Keratinocyte (primary cell): ENCODE results near the gene FABP7. TPM values are rescaled to one million over a fixed set of nuclear protein-coding genes. Genes with fewer than 3 reads are reported as not detected.

Experiments used
- DNase-seq: peaks from one replicate; pipeline ENCODE4 v3.0.0-alpha.2; 2011; ENCODE audit warnings: low read depth, missing footprints, low spot score
- FAIRE-seq: peaks from 2 replicates; lab custom pipeline; 2011; peaks lifted over from hg19 to GRCh38; lab: Jason Lieb, UNC
- H2AFZ ChIP-seq: 2 replicates; pipeline ENCODE4 v1.6.0; 2012; ENCODE audit warnings: low read length, control low read depth, inconsistent platforms; ENCODE audit not compliant: control insufficient read depth
- H3K27ac ChIP-seq: 2 replicates; pipeline ENCODE4 v1.5.1; 2011; ENCODE audit warnings: low read length; ENCODE audit not compliant: control insufficient read depth, insufficient read depth
- H3K27me3 ChIP-seq: 3 replicates; pipeline ENCODE4 v1.6.0; 2011; ENCODE audit warnings: low read length; ENCODE audit not compliant: control insufficient read depth, insufficient read depth; ENCODE audit errors: extremely low read depth
- H3K36me3 ChIP-seq, 2 experiments: 2 replicates in 1 of 2; 3 replicates in 1 of 2; pipeline ENCODE4 v1.5.1; 2011; ENCODE audit warnings: low read length in 2 of 2, mild to moderate bottlenecking in 1 of 2; ENCODE audit not compliant: control insufficient read depth in 2 of 2, insufficient read depth in 2 of 2; ENCODE audit errors: extremely low read depth in 1 of 2
- H3K4me1 ChIP-seq: 3 replicates; pipeline ENCODE4 v1.5.1; 2011; ENCODE audit warnings: low read length; ENCODE audit not compliant: control insufficient read depth, insufficient read depth; ENCODE audit errors: extremely low read depth
- H3K4me2 ChIP-seq: 3 replicates; pipeline ENCODE4 v1.6.0; 2011; ENCODE audit warnings: low read depth, low read length; ENCODE audit not compliant: control insufficient read depth, insufficient read depth; ENCODE audit errors: extremely low read depth
- H3K4me3 ChIP-seq, 3 experiments: fragments of 200-600 bp in 1 of 3; sonication (generic) in 1 of 3; 2 replicates in 2 of 3; 3 replicates in 1 of 3; pipeline ENCODE4 v1.5.1; 2011 to 2016; ENCODE audit warnings: low read length in 3 of 3, mild to moderate bottlenecking in 3 of 3, control low read depth in 2 of 3, inconsistent platforms in 1 of 3, low read depth in 1 of 3, mixed read lengths in 1 of 3, mixed run types in 1 of 3, moderate library complexity in 1 of 3; ENCODE audit not compliant: control insufficient read depth in 2 of 3, insufficient read depth in 2 of 3; ENCODE audit errors: extremely low read depth in 1 of 3
- H3K79me2 ChIP-seq: 2 replicates; pipeline ENCODE4 v1.6.0; 2012; ENCODE audit warnings: low read length; ENCODE audit not compliant: control insufficient read depth, insufficient read depth
- H3K9ac ChIP-seq: 3 replicates; pipeline ENCODE4 v1.6.0; 2011; ENCODE audit warnings: low read length; ENCODE audit not compliant: control insufficient read depth, insufficient read depth; ENCODE audit errors: extremely low read depth
- H3K9me1 ChIP-seq: 3 replicates; pipeline ENCODE4 v1.6.0; 2011; ENCODE audit warnings: low read length; ENCODE audit not compliant: control insufficient read depth, insufficient read depth; ENCODE audit errors: extremely low read depth
- H3K9me3 ChIP-seq: 2 replicates; pipeline ENCODE4 v1.5.1; 2012; ENCODE audit warnings: low read depth, low read length; ENCODE audit not compliant: control insufficient read depth
- H4K20me1 ChIP-seq: 3 replicates; pipeline ENCODE4 v1.6.0; 2011; ENCODE audit warnings: low read length; ENCODE audit not compliant: control insufficient read depth, insufficient read depth; ENCODE audit errors: extremely low read depth
- EZH2 ChIP-seq: IDR thresholded peaks from one replicate; pipeline ENCODE4 v1.6.1; 2012; ENCODE audit warnings: inconsistent platforms, mild to moderate bottlenecking, low read length, moderate library complexity
- dilution Hi-C: fragments of 300-500 bp; cut with MboI; formaldehyde crosslinking; loops from one replicate; pipeline ENCODE4 v1.7.0; 2020; ENCODE audit warnings: low sequenced_read_pairs; ENCODE audit not compliant: extremely low pct_ligation_motif_present
- polyA plus RNA-seq, 5 experiments: library from polyadenylated mRNA; depleted of rRNA in 3 of 5; stranded (reverse) in 3 of 5; stranded (forward) in 1 of 5; unstranded in 1 of 5; fragments of >200 nt; gene quantifications; 1 replicate in 1 of 5; 2 replicates in 3 of 5; 3 replicates in 1 of 5; pipeline versions ENCODE4 v1.2.1 to v1.2.3, GENCODE V29; 2011 to 2012; ENCODE audit warnings: missing spikeins in 2 of 5, low read depth in 1 of 5, low replicate concordance in 1 of 5
- TF ChIP-seq, protein P1 (sequence below), 3 experiments: IDR thresholded peaks in 1 of 3; conservative IDR thresholded peaks in 1 of 3; optimal IDR thresholded peaks in 1 of 3; 2 replicates in 2 of 3; 3 replicates in 1 of 3; pipeline versions ENCODE3 to v1.5.1; 2011; ENCODE audit warnings: low read length in 3 of 3, mild to moderate bottlenecking in 3 of 3, moderate library complexity in 2 of 3, control low read depth in 1 of 3, inconsistent platforms in 1 of 3; ENCODE audit not compliant: insufficient read depth in 2 of 3; ENCODE audit errors: extremely low read depth in 1 of 3

Gene FABP7
- polyA plus RNA-seq, 1 donor (not counting 4 experiments of a cell fraction or from before 2014, with no cell fraction given): not detected

- Histone ChIP-seq H3K9me3 (no peaks in the 10 kb centered on the region), H3K36me3 (no peaks in the 10 kb centered on the region), H2AFZ (no peak overlapping the region), H4K20me1 (no peaks in the 10 kb centered on the region), H3K4me3 (no peak overlapping the region), H3K9me1 (peaks cover 2% of the 10 kb centered on the region), H3K9ac (no peak overlapping the region), H3K27me3 (no peaks in the 10 kb centered on the region), H3K79me2 (no peaks in the 10 kb centered on the region), H3K4me2 (peak overlapping the region; percentile 91), H3K27ac (peak overlapping the region; percentile 89), H3K4me1 (peaks cover 38% of the 10 kb centered on the region)
- dilution Hi-C loops: no loop called here
- no peak for TF ChIP-seq EZH2
- TF ChIP-seq, protein P1, sequence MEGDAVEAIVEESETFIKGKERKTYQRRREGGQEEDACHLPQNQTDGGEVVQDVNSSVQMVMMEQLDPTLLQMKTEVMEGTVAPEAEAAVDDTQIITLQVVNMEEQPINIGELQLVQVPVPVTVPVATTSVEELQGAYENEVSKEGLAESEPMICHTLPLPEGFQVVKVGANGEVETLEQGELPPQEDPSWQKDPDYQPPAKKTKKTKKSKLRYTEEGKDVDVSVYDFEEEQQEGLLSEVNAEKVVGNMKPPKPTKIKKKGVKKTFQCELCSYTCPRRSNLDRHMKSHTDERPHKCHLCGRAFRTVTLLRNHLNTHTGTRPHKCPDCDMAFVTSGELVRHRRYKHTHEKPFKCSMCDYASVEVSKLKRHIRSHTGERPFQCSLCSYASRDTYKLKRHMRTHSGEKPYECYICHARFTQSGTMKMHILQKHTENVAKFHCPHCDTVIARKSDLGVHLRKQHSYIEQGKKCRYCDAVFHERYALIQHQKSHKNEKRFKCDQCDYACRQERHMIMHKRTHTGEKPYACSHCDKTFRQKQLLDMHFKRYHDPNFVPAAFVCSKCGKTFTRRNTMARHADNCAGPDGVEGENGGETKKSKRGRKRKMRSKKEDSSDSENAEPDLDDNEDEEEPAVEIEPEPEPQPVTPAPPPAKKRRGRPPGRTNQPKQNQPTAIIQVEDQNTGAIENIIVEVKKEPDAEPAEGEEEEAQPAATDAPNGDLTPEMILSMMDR (optimal IDR thresholded peaks at IDR 0.05 in 1 of 3, IDR thresholded peaks at IDR 0.05 in 1 of 3, conservative IDR thresholded peaks at IDR 0.05 in 1 of 3; ENCODE audit: extremely low read depth in 1 of 3, insufficient read depth in 2 of 3, low read length in 3 of 3): no peak
- FAIRE-seq (no peak), DNase-seq (no peak)
Observed at GRCh38 chr6:122797537-122797936, 18.0 kb downstream of the FABP7 start.

DNA sequence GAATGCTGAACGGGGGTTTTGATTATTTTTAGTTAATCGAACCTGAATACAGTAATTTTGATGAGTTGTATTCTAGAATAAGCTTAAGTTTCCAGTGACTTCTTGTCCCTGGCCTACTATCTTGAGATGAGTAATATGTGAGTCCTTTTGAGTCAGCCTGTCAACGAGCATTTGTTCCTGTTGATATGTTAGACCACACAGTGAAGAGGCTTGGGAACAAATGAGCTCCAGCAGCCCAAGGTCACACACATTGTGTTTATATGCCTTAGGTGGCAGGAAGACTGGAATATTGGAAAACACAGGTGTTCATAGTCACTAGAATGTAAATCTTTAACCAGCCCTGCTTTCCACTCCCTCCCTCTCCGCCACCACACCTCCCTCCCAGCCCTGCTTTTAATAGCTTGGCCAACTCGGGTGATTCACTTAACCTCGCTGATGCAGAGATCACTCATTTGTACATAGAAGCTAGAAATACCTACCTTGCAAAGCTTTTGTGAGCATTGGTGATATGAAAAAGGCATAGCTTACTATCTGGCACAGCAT is 18.7 kb downstream of the FABP7 start:
- no peak for DNase-seq
- Histone ChIP-seq H3K9ac (peak overlapping the region; percentile 33), H3K4me3 (peak overlapping the region in 2 of 3 experiments; percentile 25 to 54), H3K9me3 (no peaks in the 10 kb centered on the region), H2AFZ (peak overlapping the region; percentile 75), H3K4me2 (peak overlapping the region; percentile 91), H4K20me1 (no peaks in the 10 kb centered on the region), H3K27ac (peak overlapping the region; percentile 89), H3K36me3 (no peaks in the 10 kb centered on the region), H3K79me2 (no peaks in the 10 kb centered on the region), H3K4me1 (peaks cover 38% of the 10 kb centered on the region), H3K27me3 (no peaks in the 10 kb centered on the region), H3K9me1 (peaks cover 2% of the 10 kb centered on the region)
- FAIRE-seq: peak; percentile 97
- dilution Hi-C loops: no loop called here
- TF ChIP-seq, protein P1 (optimal IDR thresholded peaks at IDR 0.05 in 1 of 3, IDR thresholded peaks at IDR 0.05 in 1 of 3, conservative IDR thresholded peaks at IDR 0.05 in 1 of 3; ENCODE audit: extremely low read depth in 1 of 3, insufficient read depth in 2 of 3, low read length in 3 of 3): no peak
- no peak for TF ChIP-seq EZH2
